Uterus (tissue), 4 donors: ENCODE results near the gene CEACAM8. TPM values are rescaled to one million over a fixed set of nuclear protein-coding genes. Genes with fewer than 3 reads are reported as not detected.

Experiments used
- DNase-seq, 2 donors: peaks; one replicate each; pipeline ENCODE4 v3.0.0-alpha.2; 2019 to 2020
- H3K27ac ChIP-seq, 2 donors: fragments of 200-600 bp; sonication (generic); 1 replicate in 1 of 2; 2 replicates in 1 of 2; pipeline ENCODE4 v1.5.1; 2016 to 2018
- H3K27me3 ChIP-seq, 2 donors: fragments of 200-600 bp; sonication (generic); one replicate each; pipeline ENCODE4 v1.5.1; 2018 to 2019; ENCODE audit warnings: control low read depth in 1 of 2
- H3K36me3 ChIP-seq, 2 donors: fragments of 200-600 bp; sonication (generic); one replicate each; pipeline ENCODE4 v1.5.1; 2019; ENCODE audit warnings: control low read depth in 1 of 2
- H3K4me1 ChIP-seq, 2 donors: fragments of 200-600 bp; sonication (generic); one replicate each; pipeline ENCODE4 v1.5.1; 2018 to 2019; ENCODE audit warnings: control low read depth in 1 of 2
- H3K4me3 ChIP-seq, 2 donors: fragments of 200-600 bp; sonication (generic); 1 replicate in 1 of 2; 2 replicates in 1 of 2; pipeline ENCODE4 v1.5.1; 2018 to 2019; ENCODE audit warnings: mild to moderate bottlenecking in 1 of 2
- H3K9me3 ChIP-seq, 2 donors: fragments of 200-600 bp; sonication (generic); one replicate each; pipeline ENCODE4 v1.5.1; 2019; ENCODE audit warnings: control low read depth in 1 of 2
- CTCF ChIP-seq, 4 experiments: fragments of 200-600 bp in 2 of 4; fragments of 450-650 bp in 2 of 4; sonication (generic) in 2 of 4; IDR thresholded peaks; one replicate each; pipeline ENCODE4 v1.5.1; 2016 to 2019; ENCODE audit warnings: antibody characterized with exemption in 4 of 4, mild to moderate bottlenecking in 2 of 4, moderate library complexity in 1 of 4
- POLR2A ChIP-seq, 2 donors: fragments of 450-650 bp; IDR thresholded peaks; one replicate each; pipeline ENCODE4 v1.6.1; 2016; ENCODE audit warnings: antibody characterized with exemption in 2 of 2, mild to moderate bottlenecking in 1 of 2, moderate library complexity in 1 of 2
- intact Hi-C: fragments of 100-400 bp; cut with DNase I; formaldehyde crosslinking; loops from one replicate; pipeline ENCODE4 v1.15.1; 2023; ENCODE audit warnings: low total_unique reads
- total RNA-seq, 4 donors: library from RNA; depleted of rRNA in 3 of 4; stranded (reverse); fragments of >200 nt in 3 of 4; gene quantifications; one replicate each; pipeline versions ENCODE4 v1.1.0 to v1.2.4, GENCODE V29; 2014 to 2023
- donor health status: DM: yes; HTN: yes; CAD: no.

The CEACAM8 gene
- total RNA-seq, 4 donors from 2014 or later: 0.14 to 0.51 TPM; not detected in 2

DNA sequence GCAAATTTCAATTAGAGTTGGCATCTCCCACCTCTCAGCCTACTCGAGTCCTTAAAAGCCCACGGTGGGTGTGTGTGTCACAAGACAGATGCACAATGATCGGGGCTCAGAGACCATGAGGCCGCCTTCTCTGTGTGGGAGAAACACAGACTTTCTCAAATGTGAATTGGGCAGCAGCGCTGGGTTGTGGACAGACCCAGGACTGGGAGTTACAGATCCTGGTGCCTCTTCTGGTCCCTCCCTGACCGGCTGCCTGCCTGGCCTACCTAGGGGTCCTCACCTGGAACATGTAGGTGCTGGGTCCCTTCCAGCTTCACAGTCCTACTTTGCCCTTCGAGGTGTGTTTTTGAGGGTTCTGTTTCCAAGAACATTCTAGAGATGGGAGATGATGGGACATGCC lies 4.9 kb downstream of the CEACAM8 start:
- no peak for DNase-seq
- no peak overlapping the region for H3K4me3 ChIP-seq
- H3K36me3 ChIP-seq: no peaks in the 10 kb centered on the region
- intact Hi-C loops: no loop called here
- H3K9me3 ChIP-seq: no peaks in the 10 kb centered on the region
- TF ChIP-seq POLR2A (IDR thresholded peaks at IDR 0.05) (no peak), CTCF (IDR thresholded peaks at IDR 0.05) (no peak)
- H3K27ac ChIP-seq: no peak overlapping the region
- no peaks in the 10 kb centered on the region for H3K27me3 ChIP-seq
- no peaks in the 10 kb centered on the region for H3K4me1 ChIP-seq

- Histone ChIP-seq H3K4me3 (no peak overlapping the region), H3K36me3 (no peaks in the 10 kb centered on the region), H3K9me3 (no peaks in the 10 kb centered on the region), H3K27ac (no peak overlapping the region), H3K27me3 (no peaks in the 10 kb centered on the region), H3K4me1 (no peaks in the 10 kb centered on the region)
- no peak for TF ChIP-seq POLR2A (IDR thresholded peaks at IDR 0.05)
- no peak for TF ChIP-seq CTCF (IDR thresholded peaks at IDR 0.05)
- intact Hi-C loops: no loop called here
- DNase-seq: no peak
Measured at GRCh38 chr19:42584466-42584865, 10.3 kb downstream of the CEACAM8 start.

GRCh38 chr19:42577016-42577415 lies 17.7 kb downstream of the CEACAM8 start:
- H3K27ac ChIP-seq: no peak overlapping the region
- no peaks in the 10 kb centered on the region for H3K9me3 ChIP-seq
- no peaks in the 10 kb centered on the region for H3K36me3 ChIP-seq
- intact Hi-C loops: no loop called here
- no peak overlapping the region for H3K4me3 ChIP-seq
- DNase-seq: no peak
- no peak for TF ChIP-seq CTCF (IDR thresholded peaks at IDR 0.05)
- no peak for TF ChIP-seq POLR2A (IDR thresholded peaks at IDR 0.05)
- H3K27me3 ChIP-seq: no peaks in the 10 kb centered on the region
- H3K4me1 ChIP-seq: no peaks in the 10 kb centered on the region

- TF ChIP-seq CTCF (IDR thresholded peaks at IDR 0.05): no peak
- no peaks in the 10 kb centered on the region for H3K36me3 ChIP-seq
- no peak overlapping the region for H3K27ac ChIP-seq
- H3K4me1 ChIP-seq: no peaks in the 10 kb centered on the region
- intact Hi-C loops: no loop called here
- no peaks in the 10 kb centered on the region for H3K9me3 ChIP-seq
- DNase-seq: no peak
- no peak overlapping the region for H3K4me3 ChIP-seq
- H3K27me3 ChIP-seq: no peaks in the 10 kb centered on the region
Measured at GRCh38 chr19:42576241-42576640, 18.5 kb downstream of the CEACAM8 start.

GRCh38 chr19:42573642-42574041 lies 21.1 kb downstream of the CEACAM8 start:
- no peaks in the 10 kb centered on the region for H3K4me1 ChIP-seq
- H3K27me3 ChIP-seq: no peaks in the 10 kb centered on the region
- H3K4me3 ChIP-seq: no peak overlapping the region
- no peaks in the 10 kb centered on the region for H3K9me3 ChIP-seq
- DNase-seq: no peak
- intact Hi-C loops: no loop called here
- no peak overlapping the region for H3K27ac ChIP-seq
- TF ChIP-seq POLR2A (IDR thresholded peaks at IDR 0.05) (no peak), CTCF (IDR thresholded peaks at IDR 0.05) (no peak)
- no peaks in the 10 kb centered on the region for H3K36me3 ChIP-seq
